ENCODE data around the gene KIF25. TPM values are rescaled to one million over a fixed set of nuclear protein-coding genes. Genes with fewer than 3 reads are reported as not detected.
A peak's percentile ranks its signal among the peaks of the same experiment; 100 is the strongest.

The KIF25 gene
- total RNA-seq, 3 donors from 2014 or later = 0.66 TPM; not detected in 2

- H3K4me3 ChIP-seq = no peak overlapping the region
- DNase-seq (ENCODE audit: low spot score in 2 of 2) = no peak
- no peaks in the 10 kb centered on the region for H3K27me3 ChIP-seq
- TF ChIP-seq CTCF (IDR thresholded peaks at IDR 0.05) (no peak), POLR2A (IDR thresholded peaks at IDR 0.05) (no peak), POLR2AphosphoS5 (IDR thresholded peaks at IDR 0.05) (no peak)
- no peak overlapping the region for H3K27ac ChIP-seq
- H3K36me3 ChIP-seq = no peaks in the 10 kb centered on the region
- intact Hi-C loops (cut with DNase I; ENCODE audit: low total_unique reads) = no loop called here
- no peaks in the 10 kb centered on the region for H3K9me3 ChIP-seq
- H3K4me1 ChIP-seq = no peaks in the 10 kb centered on the region
Observed at GRCh38 chr6:168056892-168057527, 59.5 kb downstream of the KIF25 start.

- H3K27me3 ChIP-seq = no peaks in the 10 kb centered on the region
- intact Hi-C loops (cut with DNase I; ENCODE audit: low total_unique reads) = no loop called here
- H3K4me1 ChIP-seq = no peaks in the 10 kb centered on the region
- H3K36me3 ChIP-seq = no peaks in the 10 kb centered on the region
- H3K9me3 ChIP-seq = no peaks in the 10 kb centered on the region
- no peak for DNase-seq (ENCODE audit: low spot score in 2 of 2)
- TF ChIP-seq POLR2A (IDR thresholded peaks at IDR 0.05) (no peak), POLR2AphosphoS5 (IDR thresholded peaks at IDR 0.05) (no peak), CTCF (IDR thresholded peaks at IDR 0.05) (no peak)
- no peak overlapping the region for H3K27ac ChIP-seq
- no peak overlapping the region for H3K4me3 ChIP-seq
Observed at GRCh38 chr6:168057836-168058235, 60.4 kb downstream of the KIF25 start.

GRCh38 chr6:168058691-168059551 is 61.5 kb downstream of the KIF25 start:
- no peak for DNase-seq (ENCODE audit: low spot score in 2 of 2)
- Histone ChIP-seq H3K4me3 (no peak overlapping the region), H3K27me3 (no peaks in the 10 kb centered on the region), H3K27ac (no peak overlapping the region), H3K9me3 (no peaks in the 10 kb centered on the region), H3K36me3 (no peaks in the 10 kb centered on the region), H3K4me1 (no peaks in the 10 kb centered on the region)
- TF ChIP-seq POLR2A (IDR thresholded peaks at IDR 0.05) (no peak), POLR2AphosphoS5 (IDR thresholded peaks at IDR 0.05) (no peak), CTCF (IDR thresholded peaks at IDR 0.05) (no peak)
- intact Hi-C loops (cut with DNase I; ENCODE audit: low total_unique reads) = no loop called here

- intact Hi-C loops (cut with DNase I; ENCODE audit: low total_unique reads) = no loop called here
- Histone ChIP-seq H3K27ac (no peak overlapping the region), H3K27me3 (no peaks in the 10 kb centered on the region), H3K4me1 (no peaks in the 10 kb centered on the region), H3K9me3 (no peaks in the 10 kb centered on the region), H3K4me3 (no peak overlapping the region), H3K36me3 (no peaks in the 10 kb centered on the region)
- peak in 1 of 2 donors; percentile 27 for DNase-seq (ENCODE audit: low spot score in 2 of 2)
- TF ChIP-seq CTCF (IDR thresholded peaks at IDR 0.05) (no peak), POLR2AphosphoS5 (IDR thresholded peaks at IDR 0.05) (no peak), POLR2A (IDR thresholded peaks at IDR 0.05) (no peak)
Observed at GRCh38 chr6:168060521-168060931, 63.1 kb downstream of the KIF25 start.

Data from breast epithelium (tissue), 4 donors.